H9 (cell line): ENCODE measurements around the gene SIT1. TPM values are rescaled to one million over a fixed set of nuclear protein-coding genes. Genes with fewer than 3 reads are reported as not detected.

Source experiments
- DNase-seq: peaks from one replicate; pipeline ENCODE4 v3.0.0-alpha.2; 2017
- H2AFZ ChIP-seq: one replicate; pipeline ENCODE4 v1.6.1; 2013; ENCODE audit warnings: mild to moderate bottlenecking, low read length, control low read depth, moderate library complexity
- H2AK5ac ChIP-seq: 2 replicates; pipeline ENCODE4 v1.6.1; 2013; ENCODE audit warnings: low read length, control low read depth, mixed read lengths; ENCODE audit not compliant: insufficient read length
- H2BK120ac ChIP-seq: one replicate; pipeline ENCODE4 v1.6.1; 2013; ENCODE audit warnings: low read depth, mild to moderate bottlenecking, low read length, control low read depth, inconsistent platforms; ENCODE audit not compliant: poor library complexity, severe bottlenecking
- H2BK12ac ChIP-seq: 2 replicates; pipeline ENCODE4 v1.6.1; 2013; ENCODE audit warnings: low read length, control low read depth, mixed read lengths, low read depth; ENCODE audit not compliant: insufficient read length
- H2BK15ac ChIP-seq: 2 replicates; pipeline ENCODE4 v1.6.1; 2013; ENCODE audit warnings: low read depth, low read length, control low read depth
- H2BK20ac ChIP-seq: one replicate; pipeline ENCODE4 v1.6.1; 2013; ENCODE audit warnings: low read depth, mild to moderate bottlenecking, low read length, control low read depth, inconsistent platforms; ENCODE audit not compliant: poor library complexity, severe bottlenecking
- H2BK5ac ChIP-seq: 2 replicates; pipeline ENCODE4 v1.6.1; 2013; ENCODE audit warnings: low read length, control low read depth, mixed read lengths; ENCODE audit not compliant: insufficient read length
- H3K14ac ChIP-seq: 2 replicates; pipeline ENCODE4 v1.6.1; 2013; ENCODE audit warnings: low read length, control low read depth; ENCODE audit not compliant: insufficient read depth
- H3K18ac ChIP-seq: 2 replicates; pipeline ENCODE4 v1.6.1; 2013; ENCODE audit warnings: low read depth, mild to moderate bottlenecking, mixed read lengths, low read length, control low read depth; ENCODE audit not compliant: insufficient read length
- H3K23ac ChIP-seq: 2 replicates; pipeline ENCODE4 v1.6.1; 2013; ENCODE audit warnings: low read length, control low read depth, mixed read lengths, low read depth; ENCODE audit not compliant: insufficient read length
- H3K23me2 ChIP-seq: 2 replicates; pipeline ENCODE4 v1.6.1; 2013; ENCODE audit warnings: low read depth, mild to moderate bottlenecking, mixed read lengths, low read length, control low read depth; ENCODE audit not compliant: insufficient read length, poor library complexity, severe bottlenecking
- H3K27ac ChIP-seq: 2 replicates; pipeline ENCODE4 v1.5.1; 2013; ENCODE audit warnings: low read length, control low read depth, mixed read lengths, low read depth; ENCODE audit not compliant: insufficient read length
- H3K27me3 ChIP-seq: 2 replicates; pipeline ENCODE4 v1.6.1; 2013; ENCODE audit warnings: low read length, control low read depth, inconsistent platforms; ENCODE audit not compliant: insufficient read depth
- H3K4ac ChIP-seq: 2 replicates; pipeline ENCODE4 v1.6.1; 2013; ENCODE audit warnings: low read depth, mild to moderate bottlenecking, control low read depth, inconsistent platforms, low read length, moderate library complexity
- H3K4me1 ChIP-seq: 2 replicates; pipeline ENCODE4 v1.6.1; 2013; ENCODE audit warnings: low read length, control low read depth, inconsistent platforms; ENCODE audit not compliant: insufficient read depth
- H3K4me2 ChIP-seq: 2 replicates; pipeline ENCODE4 v1.6.1; 2013; ENCODE audit warnings: low read length, control low read depth, mixed read lengths; ENCODE audit not compliant: insufficient read length, insufficient read depth
- H3K56ac ChIP-seq: 2 replicates; pipeline ENCODE4 v1.6.1; 2013; ENCODE audit warnings: low read depth, mild to moderate bottlenecking, mixed read lengths, low read length, control low read depth; ENCODE audit not compliant: insufficient read length
- H3K79me1 ChIP-seq: 2 replicates; pipeline ENCODE4 v1.6.1; 2013; ENCODE audit warnings: low read depth, mild to moderate bottlenecking, moderate library complexity, low read length, control low read depth, inconsistent platforms; ENCODE audit not compliant: insufficient read depth, poor library complexity, severe bottlenecking
- H3K79me2 ChIP-seq: 2 replicates; pipeline ENCODE4 v1.6.1; 2013; ENCODE audit warnings: low read length, control low read depth, inconsistent platforms; ENCODE audit not compliant: insufficient read depth
- H3K9ac ChIP-seq: 2 replicates; pipeline ENCODE4 v1.6.1; 2013; ENCODE audit warnings: low read length, control low read depth, mixed read lengths; ENCODE audit not compliant: insufficient read length; ENCODE audit errors: extremely low read depth
- H3K9me3 ChIP-seq: one replicate; pipeline ENCODE4 v1.6.1; 2013; ENCODE audit warnings: low read depth, low read length, inconsistent platforms; ENCODE audit not compliant: control insufficient read depth
- H3T11ph ChIP-seq: one replicate; pipeline ENCODE4 v1.6.1; 2013; ENCODE audit warnings: mild to moderate bottlenecking, low read length, control low read depth, inconsistent platforms
- H4K20me1 ChIP-seq: one replicate; pipeline ENCODE4 v1.6.1; 2013; ENCODE audit not compliant: control insufficient read depth, insufficient read length, insufficient read depth
- H4K5ac ChIP-seq: 2 replicates; pipeline ENCODE4 v1.6.1; 2013; ENCODE audit warnings: low read depth, mild to moderate bottlenecking, mixed read lengths, low read length, control low read depth; ENCODE audit not compliant: insufficient read length
- H4K8ac ChIP-seq: replicated peaks from 2 replicates; pipeline ENCODE4 v1.6.1; 2013; ENCODE audit warnings: low read length, control low read depth, mixed read lengths, low read depth; ENCODE audit not compliant: insufficient read length
- H4K91ac ChIP-seq: 2 replicates; pipeline ENCODE4 v1.6.1; 2013; ENCODE audit warnings: low read depth, mild to moderate bottlenecking, moderate library complexity, mixed read lengths, low read length, control low read depth; ENCODE audit not compliant: insufficient read length
- H3K27ac Mint-ChIP-seq, 3 experiments: 2 replicates in 2 of 3; 3 replicates in 1 of 3; pipeline ENCODE4 v1.8.0; 2020 to 2021; ENCODE audit warnings: mixed read lengths in 3 of 3, mild to moderate bottlenecking in 1 of 3, moderate library complexity in 1 of 3
- H3K27me3 Mint-ChIP-seq: 2 replicates; pipeline ENCODE4 v1.8.0; 2021; ENCODE audit warnings: low read depth, mild to moderate bottlenecking, moderate library complexity, mixed read lengths
- H3K36me3 Mint-ChIP-seq, 3 experiments: 2 replicates in 2 of 3; 3 replicates in 1 of 3; pipeline ENCODE4 v1.8.0; 2020 to 2021; ENCODE audit warnings: low read depth in 3 of 3, mixed read lengths in 3 of 3; ENCODE audit not compliant: insufficient read depth in 1 of 3
- H3K4me1 Mint-ChIP-seq, 2 experiments: 2 replicates each; pipeline ENCODE4 v1.8.0; 2020; ENCODE audit warnings: mixed read lengths in 2 of 2
- H3K4me3 Mint-ChIP-seq, 2 experiments: 2 replicates in 1 of 2; 3 replicates in 1 of 2; pipeline ENCODE4 v1.8.0; 2020 to 2021; ENCODE audit warnings: mild to moderate bottlenecking in 2 of 2, mixed read lengths in 2 of 2, moderate library complexity in 1 of 2
- H3K9me3 Mint-ChIP-seq, 2 experiments: 2 replicates in 1 of 2; 3 replicates in 1 of 2; pipeline ENCODE4 v1.8.0; 2020; ENCODE audit warnings: mild to moderate bottlenecking in 2 of 2, mixed read lengths in 2 of 2, moderate library complexity in 1 of 2
- CTCF ChIP-seq: fragments of 200-600 bp; sonication (generic); conservative IDR thresholded peaks from 3 replicates; pipeline ENCODE4 v1.8.0; 2021; ENCODE audit warnings: antibody characterized with exemption, mild to moderate bottlenecking
- WGBS: extraction: QIAGEN DNeasy Blood & Tissue Kit; methylation state at CpG from one replicate; pipeline ENCODE4 v1.1.7; 2013; ENCODE audit warnings: missing lambda C conversion rate, low lambda C conversion rate, mixed read lengths; ENCODE audit not compliant: insufficient read length; ENCODE audit errors: extremely low coverage; 5-methylcytosine and 5-hydroxymethylcytosine counted together
- total RNA-seq: library from RNA; stranded (reverse); gene quantifications from 2 replicates; pipeline ENCODE4 v1.2.1, GENCODE V29; 2021

The SIT1 gene
- total RNA-seq, 1 experiment from 2014 or later: 1.6 TPM

- no peak for TF ChIP-seq CTCF
- Mint-ChIP-seq H3K27ac (peak within 1 kb of the TSS; percentile 97 to 100 (median 98)), H3K36me3 (peaks cover 9 to 24% (median 21%) of the 10 kb centered on the region in 3 experiments; a peak in 6 of 7 replicates), H3K9me3 (no peaks in the 10 kb centered on the region), H3K27me3 (peaks cover 3% of the 10 kb centered on the region; the same call in 1 of the 2 replicates), H3K4me1 (peaks cover 16 to 26% of the 10 kb centered on the region in 2 experiments), H3K4me3 (peak within 1 kb of the TSS; percentile 93 to 97)
- H3K4me1 ChIP-seq: no peaks in the 10 kb centered on the region; the same call in 1 of the 2 replicates
- no peak within 1 kb of the TSS for H2BK15ac ChIP-seq
- peak within 1 kb of the TSS; percentile 18 for H2AFZ ChIP-seq
- no peaks in the 10 kb centered on the region for H4K20me1 ChIP-seq
- H3K18ac ChIP-seq: peak within 1 kb of the TSS; percentile 39
- no peak within 1 kb of the TSS for H3K27ac ChIP-seq
- H3K14ac ChIP-seq: peak within 1 kb of the TSS; percentile 43
- H3K9ac ChIP-seq: peak within 1 kb of the TSS; percentile 26
- H3K79me1 ChIP-seq: no peaks in the 10 kb centered on the region
- peaks cover 15% of the 10 kb centered on the region for H3K23me2 ChIP-seq
- no peak within 1 kb of the TSS for H3K56ac ChIP-seq
- no peaks in the 10 kb centered on the region for H3K9me3 ChIP-seq
- H2BK12ac ChIP-seq: no peak within 1 kb of the TSS
- H3K79me2 ChIP-seq: no peaks in the 10 kb centered on the region
- no peak within 1 kb of the TSS for H3K4ac ChIP-seq
- no peaks in the 10 kb centered on the region for H3K27me3 ChIP-seq
- H2BK5ac ChIP-seq: no peak within 1 kb of the TSS
- DNase-seq: peak; percentile 90
- peak within 1 kb of the TSS; percentile 88 for H3K4me2 ChIP-seq
- H4K91ac ChIP-seq: no peak within 1 kb of the TSS
- no peak within 1 kb of the TSS for H3T11ph ChIP-seq
- H4K5ac ChIP-seq: no peak within 1 kb of the TSS
- no CpG with 5 or more reads among the region's 55 CpGs for WGBS
- H2BK120ac ChIP-seq: no peak within 1 kb of the TSS
- no peak within 1 kb of the TSS for H4K8ac ChIP-seq
- no peak within 1 kb of the TSS for H3K23ac ChIP-seq
- no peak within 1 kb of the TSS for H2BK20ac ChIP-seq
- no peak within 1 kb of the TSS for H2AK5ac ChIP-seq
These were observed 46.0 kb downstream of the SIT1 start, which contains the start of gene TESK1 for GRCh38 chr9:35604578-35605350. Gene TESK1 (plus strand): TSS chr9:35605262. CDS start chr9:35605620, 358 bp downstream.
